Ishikawa (cell line): ENCODE data around the gene ENHO.

Experiments
- EP300 ChIP-seq: IDR thresholded peaks from 2 replicates; pipeline ENCODE4 v1.6.1; 2012; ENCODE audit warnings: borderline replicate concordance
- MAX ChIP-seq: IDR thresholded peaks from 2 replicates; pipeline ENCODE4 v1.6.1; 2012
- NFIC ChIP-seq: IDR thresholded peaks from 2 replicates; pipeline ENCODE4 v1.6.1; 2012
- RAD21 ChIP-seq: IDR thresholded peaks from 2 replicates; pipeline ENCODE4 v1.6.1; 2012; ENCODE audit warnings: low read depth
- REST ChIP-seq: IDR thresholded peaks from 2 replicates; pipeline ENCODE4 v1.6.1; 2012; ENCODE audit warnings: low read depth, mild to moderate bottlenecking
- TAF1 ChIP-seq: IDR thresholded peaks from 2 replicates; pipeline ENCODE4 v1.6.1; 2012; ENCODE audit warnings: low read depth, mild to moderate bottlenecking
- TEAD4 ChIP-seq: IDR thresholded peaks from 2 replicates; pipeline ENCODE4 v1.6.1; 2012
- YY1 ChIP-seq: IDR thresholded peaks from 2 replicates; pipeline ENCODE4 v1.6.1; 2012; ENCODE audit warnings: low read depth

GRCh38 chr9:34544035-34544434, 21.2 kb upstream of the ENHO start:
- TF ChIP-seq YY1: no peak
- no peak for TF ChIP-seq TAF1
- TF ChIP-seq EP300: no peak
- no peak for TF ChIP-seq NFIC
- TF ChIP-seq RAD21: no peak
- TF ChIP-seq MAX: no peak
- TF ChIP-seq REST: no peak
- no peak for TF ChIP-seq TEAD4
